GM12864 (cell line): ENCODE measurements around the gene FDXACB1.
A peak's percentile ranks its signal among the peaks of the same experiment; 100 is the strongest.

Experiments
- DNase-seq: peaks from one replicate; pipeline ENCODE4 v3.0.0-alpha.2; 2011; ENCODE audit warnings: low read depth
- H3K4me3 ChIP-seq: 2 replicates; pipeline ENCODE4 v1.5.1; 2011; ENCODE audit warnings: mild to moderate bottlenecking, low read depth, low read length, control low read depth
- CTCF ChIP-seq: IDR thresholded peaks from 2 replicates; pipeline ENCODE4 v1.5.1; 2011; ENCODE audit warnings: low read depth, mild to moderate bottlenecking, moderate library complexity, low read length, control low read depth, inconsistent platforms; ENCODE audit errors: missing control alignments

FDXACB1 gene

GRCh38 chr11:111852103-111852502 is 26.9 kb downstream of the FDXACB1 start:
- DNase-seq = no peak
- no peak for TF ChIP-seq CTCF
- no peak overlapping the region for H3K4me3 ChIP-seq

DNA sequence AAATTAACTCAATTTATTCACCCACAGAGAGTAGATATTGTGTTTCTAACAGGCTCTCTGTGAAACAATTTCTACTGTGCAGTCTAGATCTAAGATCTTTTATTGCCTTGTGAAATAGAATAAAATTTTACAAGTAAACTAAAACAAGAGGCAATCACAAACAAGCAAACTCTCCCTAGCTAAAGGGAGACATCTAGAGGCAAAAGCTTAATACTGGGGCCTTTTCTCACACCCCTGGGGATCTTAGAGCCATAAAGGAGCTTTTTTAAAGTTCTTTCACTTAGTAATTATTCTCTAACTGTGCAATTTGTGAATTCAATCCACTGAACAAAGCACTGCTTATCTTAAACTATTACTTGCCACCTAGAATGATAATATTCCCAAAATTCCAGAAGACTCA is 27.3 kb downstream of the FDXACB1 start:
- peak; percentile 14 for TF ChIP-seq CTCF
- no peak for DNase-seq
- H3K4me3 ChIP-seq = no peak overlapping the region

DNA sequence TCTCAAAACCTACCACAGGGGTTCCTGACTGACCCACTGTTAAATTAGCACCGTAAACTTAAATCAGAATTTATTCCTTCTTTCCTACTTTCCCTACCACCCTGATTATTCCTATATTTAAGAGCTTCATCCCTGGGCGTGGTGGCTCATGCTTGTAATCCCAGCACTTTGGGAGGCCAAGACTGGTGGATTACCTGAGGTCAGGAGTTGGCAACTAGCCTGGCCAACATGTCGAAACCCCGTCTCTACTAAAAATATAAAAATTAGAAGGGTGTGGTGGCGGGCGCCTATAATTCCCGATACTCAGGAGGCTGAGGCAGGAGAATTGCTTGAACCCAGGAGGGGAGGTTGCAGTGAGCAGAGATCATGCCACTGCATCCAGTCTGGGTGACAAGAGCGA is 27.9 kb downstream of the FDXACB1 start:
- no peak for TF ChIP-seq CTCF
- DNase-seq = no peak
- H3K4me3 ChIP-seq = no peak overlapping the region

GRCh38 chr11:111849631-111850030 is 29.3 kb downstream of the FDXACB1 start:
- TF ChIP-seq CTCF = no peak
- no peak for DNase-seq
- H3K4me3 ChIP-seq = no peak overlapping the region

DNA sequence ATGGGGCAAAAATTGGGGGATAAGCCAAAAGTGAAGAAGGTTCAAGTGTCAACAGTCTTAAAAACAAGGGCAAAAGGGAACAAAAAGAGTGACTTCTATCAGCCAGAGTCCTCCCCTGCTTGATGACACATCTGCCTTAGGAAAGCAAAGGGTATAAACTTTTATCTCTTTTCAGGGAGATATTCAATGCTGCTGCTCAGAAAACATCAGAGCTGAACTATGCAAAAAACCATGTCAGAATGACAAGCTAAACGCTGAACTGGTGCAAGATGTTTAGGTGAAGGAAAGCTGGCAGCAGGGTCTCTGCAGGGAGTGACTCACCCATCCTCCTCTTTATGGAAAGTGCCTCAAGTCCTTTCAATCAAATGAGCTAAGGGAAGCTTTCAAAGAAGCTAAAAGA is 32.3 kb downstream of the FDXACB1 start:
- no peak for DNase-seq
- no peak overlapping the region for H3K4me3 ChIP-seq
- TF ChIP-seq CTCF = no peak

GRCh38 chr11:111846063-111846462 is 32.9 kb downstream of the FDXACB1 start:
- DNase-seq = no peak
- no peak overlapping the region for H3K4me3 ChIP-seq
- TF ChIP-seq CTCF = no peak

- TF ChIP-seq CTCF = no peak
Observed at GRCh38 chr11:111845276-111846028, 33.5 kb downstream of the FDXACB1 start.

More at GRCh38 chr11:111845276-111846028, 33.5 kb downstream of the FDXACB1 start:
- DNase-seq = no peak
- H3K4me3 ChIP-seq = no peak overlapping the region
